Neutrophil (primary cell): ENCODE results near the gene POLA1.

Experiments used
- H3K27ac ChIP-seq: fragments of 200-600 bp; sonication (generic); 2 replicates; pipeline ENCODE4 v1.5.1; 2016; ENCODE audit warnings: mild to moderate bottlenecking, moderate library complexity
- H3K27me3 ChIP-seq: fragments of 200-600 bp; sonication (generic); 2 replicates; pipeline ENCODE4 v1.6.0; 2016; ENCODE audit warnings: mild to moderate bottlenecking
- H3K36me3 ChIP-seq: fragments of 200-600 bp; sonication (generic); 2 replicates; pipeline ENCODE4 v1.5.1; 2017
- H3K4me1 ChIP-seq, 2 experiments: fragments of 200-600 bp in 1 of 2; sonication (generic) in 1 of 2; 1 replicate in 1 of 2; 2 replicates in 1 of 2; pipeline versions ENCODE4 v1.5.1 to v1.6.1; 2013 to 2016; ENCODE audit warnings: low read depth in 1 of 2, low read length in 1 of 2, mild to moderate bottlenecking in 1 of 2, moderate library complexity in 1 of 2; ENCODE audit not compliant: control insufficient read depth in 1 of 2, insufficient read depth in 1 of 2
- H3K4me3 ChIP-seq, 2 experiments: fragments of 200-600 bp in 1 of 2; sonication (generic) in 1 of 2; 1 replicate in 1 of 2; 2 replicates in 1 of 2; pipeline ENCODE4 v1.5.1; 2013 to 2016; ENCODE audit warnings: low read depth in 1 of 2, low read length in 1 of 2, mild to moderate bottlenecking in 1 of 2, moderate library complexity in 1 of 2
- H3K9me3 ChIP-seq: fragments of 200-600 bp; sonication (generic); 2 replicates; pipeline ENCODE4 v1.5.1; 2016
- TF ChIP-seq, protein P1 (sequence below): fragments of 200-600 bp; sonication (generic); IDR thresholded peaks from 2 replicates; pipeline ENCODE4 v1.5.1; 2016; ENCODE audit warnings: antibody characterized with exemption

POLA1 gene

DNA sequence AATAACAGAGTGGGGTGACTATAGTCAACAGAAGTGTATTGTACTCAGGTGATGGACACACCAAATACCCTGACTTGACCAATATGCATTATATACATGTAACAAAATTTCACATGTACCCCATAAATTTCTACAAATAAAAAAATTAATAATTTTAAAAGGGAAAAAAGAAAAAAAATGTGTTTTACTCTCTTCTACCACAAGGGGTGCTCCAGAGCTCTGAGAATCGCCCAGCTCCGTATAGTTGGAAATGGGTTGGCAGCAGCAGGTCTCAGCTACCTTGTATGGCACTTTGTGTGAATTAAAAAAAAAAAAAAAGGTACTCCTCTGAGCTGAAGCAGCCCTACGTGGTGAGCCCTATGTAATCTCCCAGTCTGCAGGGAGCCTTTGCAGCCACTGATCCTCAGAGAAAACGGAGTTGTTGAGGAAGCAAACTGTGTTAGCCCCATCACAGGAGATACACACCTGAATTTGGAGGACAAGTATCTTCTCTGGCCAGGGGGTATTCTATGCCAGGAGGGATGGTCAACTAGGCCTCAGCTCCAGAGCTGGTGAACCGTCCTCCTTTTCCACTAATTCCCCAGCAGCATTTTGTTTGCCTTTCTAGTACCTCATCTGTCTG is 17.2 kb upstream of the POLA1 start:
- Histone ChIP-seq H3K9me3 (no peaks in the 10 kb centered on the region), H3K4me3 (no peak overlapping the region), H3K27me3 (no peaks in the 10 kb centered on the region), H3K27ac (no peak overlapping the region), H3K36me3 (no peaks in the 10 kb centered on the region), H3K4me1 (no peaks in the 10 kb centered on the region)
- TF ChIP-seq, protein P1, sequence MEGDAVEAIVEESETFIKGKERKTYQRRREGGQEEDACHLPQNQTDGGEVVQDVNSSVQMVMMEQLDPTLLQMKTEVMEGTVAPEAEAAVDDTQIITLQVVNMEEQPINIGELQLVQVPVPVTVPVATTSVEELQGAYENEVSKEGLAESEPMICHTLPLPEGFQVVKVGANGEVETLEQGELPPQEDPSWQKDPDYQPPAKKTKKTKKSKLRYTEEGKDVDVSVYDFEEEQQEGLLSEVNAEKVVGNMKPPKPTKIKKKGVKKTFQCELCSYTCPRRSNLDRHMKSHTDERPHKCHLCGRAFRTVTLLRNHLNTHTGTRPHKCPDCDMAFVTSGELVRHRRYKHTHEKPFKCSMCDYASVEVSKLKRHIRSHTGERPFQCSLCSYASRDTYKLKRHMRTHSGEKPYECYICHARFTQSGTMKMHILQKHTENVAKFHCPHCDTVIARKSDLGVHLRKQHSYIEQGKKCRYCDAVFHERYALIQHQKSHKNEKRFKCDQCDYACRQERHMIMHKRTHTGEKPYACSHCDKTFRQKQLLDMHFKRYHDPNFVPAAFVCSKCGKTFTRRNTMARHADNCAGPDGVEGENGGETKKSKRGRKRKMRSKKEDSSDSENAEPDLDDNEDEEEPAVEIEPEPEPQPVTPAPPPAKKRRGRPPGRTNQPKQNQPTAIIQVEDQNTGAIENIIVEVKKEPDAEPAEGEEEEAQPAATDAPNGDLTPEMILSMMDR, result no peak

DNA sequence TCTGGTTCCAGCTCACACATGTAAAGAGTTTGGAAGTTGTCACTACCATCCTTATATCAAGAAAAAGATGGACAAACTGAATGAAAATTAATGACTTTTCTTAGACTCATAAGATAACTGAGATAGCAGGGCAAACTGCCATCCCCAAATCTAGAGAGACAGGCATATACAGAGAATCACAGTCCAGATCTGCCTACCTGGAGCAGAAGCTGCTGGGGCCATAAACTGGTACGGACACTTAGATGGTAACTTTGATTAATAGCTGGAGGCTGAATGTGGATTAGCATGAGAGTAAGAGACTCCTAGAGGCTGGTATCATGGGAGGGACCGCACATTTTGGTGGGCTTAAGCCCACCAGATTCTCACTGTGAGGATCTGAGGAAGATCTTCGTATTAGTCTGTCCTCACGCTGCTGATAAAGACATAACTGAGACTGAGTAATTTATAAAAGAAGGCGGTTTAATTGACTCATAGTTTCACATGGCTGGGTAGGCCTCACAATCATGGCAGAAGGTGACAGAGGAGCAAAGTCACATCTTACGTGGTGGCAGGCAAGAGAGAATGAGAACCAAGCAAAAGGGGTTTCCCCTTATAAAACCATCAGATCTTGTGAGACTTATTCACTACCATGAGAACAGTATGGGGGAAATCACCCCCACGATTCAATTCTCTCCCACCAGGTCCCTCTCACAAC is 10.8 kb upstream of the POLA1 start:
- TF ChIP-seq, protein P1, result no peak
- Histone ChIP-seq H3K27ac (no peak overlapping the region), H3K9me3 (no peaks in the 10 kb centered on the region), H3K4me3 (no peak overlapping the region), H3K36me3 (no peaks in the 10 kb centered on the region), H3K4me1 (no peaks in the 10 kb centered on the region), H3K27me3 (no peaks in the 10 kb centered on the region)

DNA sequence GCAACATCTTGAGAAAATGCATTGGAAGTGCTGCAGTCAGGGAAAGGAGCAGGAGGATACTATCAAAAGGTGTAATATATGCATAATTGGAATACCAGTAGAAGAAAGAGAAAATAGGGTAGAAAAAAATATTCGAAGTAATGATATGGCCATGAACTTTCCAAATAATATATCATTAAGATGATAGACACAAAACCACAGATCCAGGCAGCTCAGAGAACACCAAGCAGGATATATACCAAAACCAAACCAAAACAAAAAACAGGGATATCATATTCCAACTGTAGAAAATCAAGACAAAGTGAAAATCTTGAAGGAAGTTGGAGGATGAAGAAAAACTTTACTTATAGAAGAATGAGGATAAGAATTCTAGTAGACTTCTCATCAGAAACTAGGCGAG is 9.7 kb upstream of the POLA1 start:
- no peak overlapping the region for H3K4me3 ChIP-seq
- H3K27ac ChIP-seq, result no peak overlapping the region
- no peaks in the 10 kb centered on the region for H3K27me3 ChIP-seq
- H3K9me3 ChIP-seq, result no peaks in the 10 kb centered on the region
- no peaks in the 10 kb centered on the region for H3K36me3 ChIP-seq
- H3K4me1 ChIP-seq, result no peaks in the 10 kb centered on the region
- TF ChIP-seq, protein P1, result no peak

DNA sequence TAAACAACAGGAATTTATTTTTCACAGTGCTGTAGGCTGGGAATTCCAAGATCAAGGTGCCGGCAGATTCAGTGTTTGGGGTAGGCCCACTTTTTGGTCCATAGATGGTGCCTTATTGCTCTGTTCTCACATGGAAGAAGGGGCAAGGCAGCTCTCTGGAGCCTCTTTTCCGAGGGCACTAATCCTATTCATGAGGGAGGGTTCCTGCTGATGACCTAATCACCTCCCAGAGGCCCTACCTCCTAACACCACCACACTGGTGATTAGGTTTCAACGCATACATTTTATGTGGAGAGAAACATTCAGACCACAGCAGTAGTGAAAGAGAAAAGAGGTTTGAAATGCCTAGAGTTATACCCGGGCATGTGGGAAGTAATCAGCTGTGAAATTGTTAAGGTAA is 1.4 kb upstream of the POLA1 start:
- Histone ChIP-seq H3K4me1 (peaks cover 0 to 7% of the 10 kb centered on the region in 2 experiments), H3K36me3 (no peaks in the 10 kb centered on the region), H3K4me3 (no peak overlapping the region), H3K9me3 (no peaks in the 10 kb centered on the region), H3K27ac (no peak overlapping the region), H3K27me3 (no peaks in the 10 kb centered on the region)
- TF ChIP-seq, protein P1, result no peak

DNA sequence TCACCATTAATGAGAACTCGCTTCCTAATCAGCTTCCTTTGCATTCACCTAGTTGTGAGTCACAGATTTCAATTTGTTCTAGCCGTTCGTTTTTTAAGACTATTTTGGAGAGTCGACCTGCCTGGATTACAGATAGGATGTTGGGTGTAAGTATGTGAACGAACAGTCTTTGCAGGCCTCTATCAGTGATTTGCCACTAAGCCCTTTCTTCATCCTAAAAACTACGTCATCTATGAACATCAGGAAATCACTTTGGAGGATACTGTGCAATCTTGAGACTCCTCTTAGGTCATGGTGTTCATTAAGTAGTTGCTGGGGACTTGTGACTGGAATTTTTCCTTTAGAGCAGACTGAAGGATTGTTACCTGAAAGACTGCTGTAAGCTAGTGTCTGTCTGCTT is 1.1 kb downstream of the POLA1 start:
- TF ChIP-seq, protein P1, result no peak
- H3K9me3 ChIP-seq, result no peaks in the 10 kb centered on the region
- no peaks in the 10 kb centered on the region for H3K36me3 ChIP-seq
- H3K4me3 ChIP-seq, result no peak overlapping the region
- H3K27me3 ChIP-seq, result no peaks in the 10 kb centered on the region
- no peak overlapping the region for H3K27ac ChIP-seq
- H3K4me1 ChIP-seq, result peaks cover 0 to 7% of the 10 kb centered on the region in 2 experiments
